Epithelial cell of esophagus (primary cell): ENCODE results near the gene ANK3.

Experiments used
- DNase-seq: peaks from one replicate; pipeline ENCODE4 v3.0.0; 2010; ENCODE audit warnings: low read depth
- H3K4me3 ChIP-seq: 2 replicates; pipeline ENCODE4 v1.5.1; 2011; ENCODE audit warnings: mild to moderate bottlenecking, low read length, control low read depth
- TF ChIP-seq, protein P1 (sequence below): IDR thresholded peaks from 2 replicates; pipeline ENCODE4 v1.5.1; 2011; ENCODE audit warnings: low read depth, mild to moderate bottlenecking, low read length, control low read depth, inconsistent platforms; ENCODE audit not compliant: insufficient read depth; ENCODE audit errors: missing control alignments

Gene ANK3

DNA sequence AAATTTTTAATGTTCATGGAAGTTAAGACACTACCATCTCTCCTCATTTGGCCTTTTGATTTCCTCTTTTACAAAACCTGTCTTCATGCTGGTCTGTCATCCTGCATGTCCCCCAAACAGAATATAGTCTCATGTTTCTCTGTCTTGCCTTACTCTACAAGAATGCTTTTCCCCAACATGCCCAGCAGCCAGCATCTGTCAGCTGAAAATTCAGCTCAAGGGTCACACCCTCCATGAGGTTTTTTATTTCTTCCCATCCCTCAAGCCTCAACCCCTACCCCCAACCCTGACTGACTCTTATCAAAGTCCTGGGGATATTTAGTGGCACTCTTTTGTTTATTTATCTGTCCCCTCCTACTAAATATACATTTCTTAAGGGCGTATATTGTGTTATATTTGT lies 202.0 kb downstream of the ANK3 start:
- TF ChIP-seq, protein P1, sequence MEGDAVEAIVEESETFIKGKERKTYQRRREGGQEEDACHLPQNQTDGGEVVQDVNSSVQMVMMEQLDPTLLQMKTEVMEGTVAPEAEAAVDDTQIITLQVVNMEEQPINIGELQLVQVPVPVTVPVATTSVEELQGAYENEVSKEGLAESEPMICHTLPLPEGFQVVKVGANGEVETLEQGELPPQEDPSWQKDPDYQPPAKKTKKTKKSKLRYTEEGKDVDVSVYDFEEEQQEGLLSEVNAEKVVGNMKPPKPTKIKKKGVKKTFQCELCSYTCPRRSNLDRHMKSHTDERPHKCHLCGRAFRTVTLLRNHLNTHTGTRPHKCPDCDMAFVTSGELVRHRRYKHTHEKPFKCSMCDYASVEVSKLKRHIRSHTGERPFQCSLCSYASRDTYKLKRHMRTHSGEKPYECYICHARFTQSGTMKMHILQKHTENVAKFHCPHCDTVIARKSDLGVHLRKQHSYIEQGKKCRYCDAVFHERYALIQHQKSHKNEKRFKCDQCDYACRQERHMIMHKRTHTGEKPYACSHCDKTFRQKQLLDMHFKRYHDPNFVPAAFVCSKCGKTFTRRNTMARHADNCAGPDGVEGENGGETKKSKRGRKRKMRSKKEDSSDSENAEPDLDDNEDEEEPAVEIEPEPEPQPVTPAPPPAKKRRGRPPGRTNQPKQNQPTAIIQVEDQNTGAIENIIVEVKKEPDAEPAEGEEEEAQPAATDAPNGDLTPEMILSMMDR = no peak
- no peak for DNase-seq
- no peak overlapping the region for H3K4me3 ChIP-seq

DNA sequence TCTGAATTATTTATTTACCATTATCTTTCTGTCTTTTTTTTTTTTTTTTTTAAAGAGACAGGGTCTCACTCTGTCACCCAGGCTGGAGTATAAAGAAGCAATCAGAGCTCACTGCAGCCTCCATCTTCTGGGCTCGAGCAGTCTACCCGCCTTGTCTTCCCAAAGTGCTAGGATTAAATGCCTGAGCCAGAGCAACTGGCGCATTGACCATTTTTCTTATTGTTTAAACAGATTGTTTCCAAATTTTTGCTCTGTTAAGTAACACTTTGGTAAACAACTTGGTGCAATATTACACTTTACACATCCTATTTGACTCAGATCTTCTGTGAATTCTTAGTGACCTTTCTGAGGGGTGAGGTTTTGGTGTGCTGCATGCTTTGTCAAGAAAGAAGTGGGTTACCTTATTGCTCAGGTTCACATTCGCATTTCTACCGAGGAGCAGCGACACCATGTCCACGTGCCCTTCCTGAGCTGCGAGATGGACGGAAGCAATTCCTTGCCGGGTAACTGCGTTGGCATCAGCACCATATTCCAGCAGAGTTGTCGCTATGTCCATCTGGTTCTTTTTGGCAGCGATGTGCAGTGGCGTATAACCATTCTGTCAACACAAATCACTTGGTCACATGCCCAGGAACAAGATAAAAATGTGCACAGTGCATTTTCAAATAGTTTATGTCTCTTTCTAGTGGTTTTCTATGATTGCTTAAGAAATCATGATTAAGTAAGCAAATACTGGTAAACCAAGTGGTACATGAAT lies 203.2 kb downstream of the ANK3 start:
- TF ChIP-seq, protein P1 = no peak
- DNase-seq = no peak
- H3K4me3 ChIP-seq = no peak overlapping the region

DNA sequence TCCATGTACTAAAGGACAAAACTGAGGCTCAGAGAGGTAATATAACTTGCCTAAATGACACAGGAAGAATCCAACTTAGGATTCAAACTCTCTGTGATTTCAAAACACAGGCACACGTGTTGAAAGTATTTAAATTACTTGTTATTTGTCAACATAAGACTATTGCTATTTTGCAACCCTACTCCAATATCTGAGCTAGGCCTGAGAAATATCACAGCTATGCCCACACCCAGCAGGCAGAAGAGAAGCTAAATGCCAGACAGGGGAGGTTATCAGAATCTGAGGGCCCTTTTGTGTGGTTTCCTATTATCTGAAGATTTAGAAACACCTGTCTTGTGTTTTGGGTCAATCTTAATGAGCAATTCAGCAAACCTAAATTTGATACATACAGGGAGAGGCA lies 204.3 kb downstream of the ANK3 start:
- DNase-seq = peak; percentile 55
- TF ChIP-seq, protein P1 = no peak
- no peak overlapping the region for H3K4me3 ChIP-seq

DNA sequence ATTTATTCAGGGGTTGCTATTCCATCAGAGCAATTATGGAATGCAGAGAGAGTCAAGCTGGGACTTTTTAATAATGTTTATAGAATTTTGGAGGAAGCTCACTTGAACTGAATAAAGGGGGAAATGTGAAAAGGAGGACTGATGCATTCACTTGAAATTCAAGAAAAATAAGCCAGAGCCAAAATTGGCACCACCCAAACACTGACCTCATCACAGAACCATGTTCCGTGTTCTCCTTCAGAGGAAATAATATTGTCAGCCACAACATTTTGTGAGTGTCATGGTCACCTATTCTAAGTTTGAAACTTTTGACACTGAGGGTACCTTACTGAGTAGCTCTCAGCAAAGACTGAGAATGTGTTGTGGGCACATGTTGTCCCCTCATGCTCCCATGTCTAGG lies 207.0 kb downstream of the ANK3 start:
- DNase-seq = no peak
- TF ChIP-seq, protein P1 = no peak
- no peak overlapping the region for H3K4me3 ChIP-seq

DNA sequence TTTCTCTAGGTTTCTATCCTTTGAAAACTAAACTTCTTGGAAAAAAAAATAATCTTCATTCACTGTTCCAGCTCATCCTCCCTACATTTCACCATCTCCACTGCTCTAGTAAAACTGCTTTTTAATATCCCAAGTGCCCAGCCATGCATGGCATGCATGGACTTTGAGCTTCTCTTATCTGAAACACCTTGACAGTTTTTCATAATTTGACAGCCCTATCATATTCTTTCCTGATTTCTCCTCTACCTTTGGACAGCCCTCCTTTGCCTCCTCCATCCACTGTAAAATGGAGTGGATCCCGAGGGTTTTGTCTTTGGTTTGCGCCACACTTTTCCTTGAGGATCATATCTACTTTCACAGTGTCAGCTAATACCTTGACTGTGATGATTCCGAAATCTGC lies 212.8 kb downstream of the ANK3 start:
- H3K4me3 ChIP-seq = no peak overlapping the region
- no peak for DNase-seq
- TF ChIP-seq, protein P1 = no peak

DNA sequence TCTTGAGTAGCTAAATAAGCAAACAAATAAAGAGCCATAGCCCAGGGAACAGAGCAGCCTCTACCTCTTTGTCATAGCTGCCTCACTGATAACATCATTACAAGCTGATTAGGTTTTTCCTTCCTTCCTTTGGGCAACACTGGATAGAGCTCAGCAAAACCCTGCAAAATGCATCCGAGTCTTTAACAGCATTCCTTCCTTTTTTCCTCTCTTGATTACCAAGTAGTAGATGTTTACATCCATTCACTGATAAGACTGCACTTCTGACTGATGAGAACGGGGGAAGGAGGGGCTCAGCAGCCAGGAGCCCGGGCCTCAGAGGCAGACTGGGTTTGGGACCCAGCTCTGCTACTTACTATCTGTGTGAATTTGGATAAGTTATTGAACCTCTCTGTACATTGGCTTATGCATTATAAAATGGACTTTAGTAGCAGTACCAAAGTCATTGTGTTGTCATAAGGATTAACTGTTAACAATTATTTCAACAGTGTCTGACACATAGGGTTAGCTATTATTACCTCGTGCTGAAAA lies 214.2 kb downstream of the ANK3 start:
- no peak overlapping the region for H3K4me3 ChIP-seq
- TF ChIP-seq, protein P1 = no peak
- DNase-seq = peak; percentile 21
